GM19023 (cell line): Measurements from ENCODE around the gene SERINC4.
"Not testable (repeated sequence)": the region's sequence is repeated elsewhere in the genome, so short reads cannot be mapped to it uniquely, and the experiment has no call there.

Experiments
- ATAC-seq: cut with Tn5 transposase; IDR thresholded peaks from one replicate; pipeline ENCODE4 v1.9.1; 2021; ENCODE audit warnings: mild to moderate bottlenecking, moderate library complexity; ENCODE audit not compliant: unreplicated experiment

Gene SERINC4

GRCh38 chr15:43799945-43800285 is at the start of gene SERINC4:
SERINC4 (minus strand) TSS chr15:43800220; CDS start chr15:43799986, 234 bp downstream.
- ATAC-seq, result no peak

- ATAC-seq, result no peak
Observed at GRCh38 chr15:43845421-43845820, 45.4 kb upstream of the SERINC4 start.

- not testable (repeated sequence) for ATAC-seq
Observed at GRCh38 chr15:43832485-43832884, 32.5 kb upstream of the SERINC4 start.

GRCh38 chr15:43831519-43832052 is 31.6 kb upstream of the SERINC4 start:
- not testable (repeated sequence) for ATAC-seq

- ATAC-seq, result not testable (repeated sequence)
Observed at GRCh38 chr15:43830691-43831275, 30.8 kb upstream of the SERINC4 start.

- ATAC-seq, result not testable (repeated sequence)
Observed at GRCh38 chr15:43829951-43830540, 30.0 kb upstream of the SERINC4 start.

GRCh38 chr15:43828061-43828657 is 28.1 kb upstream of the SERINC4 start:
- ATAC-seq, result no peak

GRCh38 chr15:43826508-43827341 is 26.7 kb upstream of the SERINC4 start, which contains the start of gene WDR76:
WDR76 (plus strand) TSS chr15:43827002; CDS start chr15:43827033, 31 bp downstream.
- ATAC-seq, result peak; percentile 62

GRCh38 chr15:43826029-43826507 is 26.0 kb upstream of the SERINC4 start:
- no peak for ATAC-seq

- not testable (repeated sequence) for ATAC-seq
Observed at GRCh38 chr15:43825305-43825704, 25.3 kb upstream of the SERINC4 start.

GRCh38 chr15:43824302-43825246 is 24.6 kb upstream of the SERINC4 start, which contains the start of gene MFAP1:
MFAP1 (minus strand) TSS chr15:43824690; CDS start chr15:43824569, 121 bp downstream.
- peak; percentile 71 for ATAC-seq

GRCh38 chr15:43821505-43821904 is 21.5 kb upstream of the SERINC4 start:
- no peak for ATAC-seq

- not testable (repeated sequence) for ATAC-seq
Observed at GRCh38 chr15:43815064-43815463, 15.0 kb upstream of the SERINC4 start.

GRCh38 chr15:43808960-43809678 is 9.1 kb upstream of the SERINC4 start:
- ATAC-seq, result peak; percentile 57

- ATAC-seq, result no peak
Observed at GRCh38 chr15:43808435-43808950, 8.5 kb upstream of the SERINC4 start.

- ATAC-seq, result not testable (repeated sequence)
Observed at GRCh38 chr15:43802676-43803075, 2.7 kb upstream of the SERINC4 start.

GRCh38 chr15:43800286-43801141 is 494 bp upstream of the SERINC4 start, which contains the start of gene HYPK:
HYPK (plus strand) TSS chr15:43800599; CDS start chr15:43800623, 24 bp downstream.
- ATAC-seq, result peak; percentile 89
